OCI-LY1 (cell line): Measurements from ENCODE around the gene MEAF6.
"Not testable (repeated sequence)": the region's sequence is repeated elsewhere in the genome, so short reads cannot be mapped to it uniquely, and the experiment has no call there.

ENCODE experiments used
- H2AFZ ChIP-seq: fragments of 200-600 bp; sonication (generic), shearing (Covaris generic); 2 replicates; pipeline ENCODE4 v1.6.0; 2014; ENCODE audit warnings: antibody characterized with exemption, mild to moderate bottlenecking, low read length
- H3F3A ChIP-seq: fragments of 200-600 bp; sonication (generic), shearing (Covaris generic); 2 replicates; pipeline ENCODE4 v1.6.0; 2014; ENCODE audit warnings: mild to moderate bottlenecking, antibody characterized with exemption, low read length, moderate library complexity; ENCODE audit not compliant: insufficient read depth
- H3K27ac ChIP-seq: fragments of 200-600 bp; sonication (generic); 2 replicates; pipeline ENCODE4 v1.5.1; 2014; ENCODE audit warnings: low read length, mixed run types, mild to moderate bottlenecking, low read depth; ENCODE audit not compliant: poor library complexity, severe bottlenecking
- H3K27me3 ChIP-seq: fragments of 200-600 bp; sonication (generic); 2 replicates; pipeline ENCODE4 v1.6.0; 2014; ENCODE audit warnings: antibody characterized with exemption, mild to moderate bottlenecking, low read length, moderate library complexity; ENCODE audit not compliant: insufficient read depth
- H3K36me3 ChIP-seq: fragments of 200-600 bp; sonication (generic); 2 replicates; pipeline ENCODE4 v1.6.1; 2014; ENCODE audit warnings: mild to moderate bottlenecking, antibody characterized with exemption, low read length, moderate library complexity, mixed read lengths; ENCODE audit not compliant: insufficient read depth
- H3K4me1 ChIP-seq: fragments of 200-600 bp; sonication (generic); 2 replicates; pipeline ENCODE4 v1.5.1; 2014; ENCODE audit warnings: mild to moderate bottlenecking, low read length, moderate library complexity; ENCODE audit not compliant: insufficient read depth, severe bottlenecking
- H3K4me2 ChIP-seq: fragments of 200-600 bp; sonication (generic), shearing (Covaris generic); 2 replicates; pipeline ENCODE4 v1.6.1; 2014; ENCODE audit warnings: low read length
- H3K4me3 ChIP-seq: fragments of 200-600 bp; sonication (generic); 2 replicates; pipeline ENCODE4 v1.5.1; 2014; ENCODE audit warnings: low read length, low read depth, mild to moderate bottlenecking, mixed read lengths; ENCODE audit not compliant: poor library complexity, severe bottlenecking
- H3K79me2 ChIP-seq: fragments of 200-600 bp; shearing (Covaris generic); 2 replicates; pipeline ENCODE4 v1.6.1; 2016; ENCODE audit warnings: mixed run types, low read length, mixed read lengths; ENCODE audit not compliant: insufficient read depth
- H3K9ac ChIP-seq: fragments of 200-600 bp; sonication (generic), shearing (Covaris generic); 2 replicates; pipeline ENCODE4 v1.6.1; 2014; ENCODE audit warnings: mild to moderate bottlenecking, low read length, mixed read lengths
- H3K9me2 ChIP-seq: fragments of 200-600 bp; sonication (generic), shearing (Covaris generic); 2 replicates; pipeline ENCODE4 v1.6.1; 2014; ENCODE audit warnings: low read depth, mild to moderate bottlenecking, low read length, mixed read lengths
- H3K9me3 ChIP-seq: fragments of 200-600 bp; shearing (Covaris generic); 2 replicates; pipeline ENCODE4 v1.6.1; 2014; ENCODE audit warnings: low read length, mixed read lengths
- H4K20me1 ChIP-seq: fragments of 200-600 bp; sonication (generic), shearing (Covaris generic); 2 replicates; pipeline ENCODE4 v1.6.0; 2016; ENCODE audit warnings: mild to moderate bottlenecking, low read length; ENCODE audit not compliant: insufficient read depth
- CTCF ChIP-seq: fragments of 200-600 bp; sonication (generic), shearing (Covaris generic); IDR thresholded peaks from 2 replicates; pipeline ENCODE4 v1.5.1; 2017; ENCODE audit warnings: mild to moderate bottlenecking, antibody characterized with exemption, low read length, moderate library complexity, mixed read lengths
- EZH2 ChIP-seq: fragments of 200-600 bp; sonication (generic), shearing (Covaris generic); IDR thresholded peaks from 2 replicates; pipeline ENCODE4 v1.8.0; 2017; ENCODE audit warnings: borderline replicate concordance, mixed run types, mild to moderate bottlenecking, antibody characterized with exemption, low read length, moderate library complexity, mixed read lengths

The MEAF6 gene

GRCh38 chr1:37544530-37544929 lies 30.0 kb upstream of the MEAF6 start:
- no peaks in the 10 kb centered on the region for H3K27me3 ChIP-seq
- no peaks in the 10 kb centered on the region for H3F3A ChIP-seq
- H3K4me2 ChIP-seq = no peak overlapping the region
- no peaks in the 10 kb centered on the region for H4K20me1 ChIP-seq
- H3K79me2 ChIP-seq = no peaks in the 10 kb centered on the region
- peaks cover 52% of the 10 kb centered on the region for H3K36me3 ChIP-seq
- H3K9ac ChIP-seq = no peak overlapping the region
- TF ChIP-seq CTCF (no peak), EZH2 (no peak)
- H3K9me2 ChIP-seq = no peaks in the 10 kb centered on the region
- H3K27ac ChIP-seq = no peak overlapping the region
- no peaks in the 10 kb centered on the region for H3K4me1 ChIP-seq
- no peak overlapping the region for H2AFZ ChIP-seq
- no peak overlapping the region for H3K4me3 ChIP-seq
- no peaks in the 10 kb centered on the region for H3K9me3 ChIP-seq

GRCh38 chr1:37540036-37540785 lies 25.6 kb upstream of the MEAF6 start:
- H3K79me2 ChIP-seq = no peaks in the 10 kb centered on the region
- no peaks in the 10 kb centered on the region for H3K9me2 ChIP-seq
- H3K27ac ChIP-seq = no peak overlapping the region
- no peaks in the 10 kb centered on the region for H3K27me3 ChIP-seq
- TF ChIP-seq CTCF (no peak), EZH2 (no peak)
- H3F3A ChIP-seq = no peaks in the 10 kb centered on the region
- no peak overlapping the region for H3K4me2 ChIP-seq
- H3K36me3 ChIP-seq = peaks cover 73% of the 10 kb centered on the region
- no peak overlapping the region for H3K9ac ChIP-seq
- no peaks in the 10 kb centered on the region for H3K9me3 ChIP-seq
- no peaks in the 10 kb centered on the region for H3K4me1 ChIP-seq
- no peak overlapping the region for H3K4me3 ChIP-seq
- no peak overlapping the region for H2AFZ ChIP-seq
- no peaks in the 10 kb centered on the region for H4K20me1 ChIP-seq

- H3K4me2 ChIP-seq, H3K9ac ChIP-seq, H3K4me3 ChIP-seq, H4K20me1 ChIP-seq, H3F3A ChIP-seq, H3K27me3 ChIP-seq, H2AFZ ChIP-seq, H3K9me2 ChIP-seq, H3K79me2 ChIP-seq, H3K4me1 ChIP-seq, H3K9me3 ChIP-seq, H3K27ac ChIP-seq: not testable (repeated sequence)
- H3K36me3 ChIP-seq = peaks cover 65% of the 10 kb centered on the region
Measured at GRCh38 chr1:37539154-37539553, 24.6 kb upstream of the MEAF6 start.

GRCh38 chr1:37537378-37537777 lies 22.8 kb upstream of the MEAF6 start:
- Histone ChIP-seq H3K4me2 (no peak overlapping the region), H3K9me3 (no peaks in the 10 kb centered on the region), H3K4me1 (no peaks in the 10 kb centered on the region), H3K79me2 (no peaks in the 10 kb centered on the region), H3K9me2 (no peaks in the 10 kb centered on the region), H4K20me1 (no peaks in the 10 kb centered on the region), H3K4me3 (no peak overlapping the region), H3K36me3 (peaks cover 64% of the 10 kb centered on the region), H2AFZ (no peak overlapping the region), H3K9ac (no peak overlapping the region), H3F3A (no peaks in the 10 kb centered on the region), H3K27ac (no peak overlapping the region), H3K27me3 (no peaks in the 10 kb centered on the region)
- no peak for TF ChIP-seq EZH2
